GM18868 (cell line): ENCODE measurements around the gene CANX.
A peak's percentile ranks its signal among the peaks of the same experiment; 100 is the strongest.
"Not testable (repeated sequence)": the region's sequence is repeated elsewhere in the genome, so short reads cannot be mapped to it uniquely, and the experiment has no call there.

Source experiments
- ATAC-seq: cut with Tn5 transposase; IDR thresholded peaks from one replicate; pipeline ENCODE4 v1.9.1; 2021; ENCODE audit warnings: mild to moderate bottlenecking, moderate library complexity; ENCODE audit not compliant: unreplicated experiment

The CANX gene

DNA sequence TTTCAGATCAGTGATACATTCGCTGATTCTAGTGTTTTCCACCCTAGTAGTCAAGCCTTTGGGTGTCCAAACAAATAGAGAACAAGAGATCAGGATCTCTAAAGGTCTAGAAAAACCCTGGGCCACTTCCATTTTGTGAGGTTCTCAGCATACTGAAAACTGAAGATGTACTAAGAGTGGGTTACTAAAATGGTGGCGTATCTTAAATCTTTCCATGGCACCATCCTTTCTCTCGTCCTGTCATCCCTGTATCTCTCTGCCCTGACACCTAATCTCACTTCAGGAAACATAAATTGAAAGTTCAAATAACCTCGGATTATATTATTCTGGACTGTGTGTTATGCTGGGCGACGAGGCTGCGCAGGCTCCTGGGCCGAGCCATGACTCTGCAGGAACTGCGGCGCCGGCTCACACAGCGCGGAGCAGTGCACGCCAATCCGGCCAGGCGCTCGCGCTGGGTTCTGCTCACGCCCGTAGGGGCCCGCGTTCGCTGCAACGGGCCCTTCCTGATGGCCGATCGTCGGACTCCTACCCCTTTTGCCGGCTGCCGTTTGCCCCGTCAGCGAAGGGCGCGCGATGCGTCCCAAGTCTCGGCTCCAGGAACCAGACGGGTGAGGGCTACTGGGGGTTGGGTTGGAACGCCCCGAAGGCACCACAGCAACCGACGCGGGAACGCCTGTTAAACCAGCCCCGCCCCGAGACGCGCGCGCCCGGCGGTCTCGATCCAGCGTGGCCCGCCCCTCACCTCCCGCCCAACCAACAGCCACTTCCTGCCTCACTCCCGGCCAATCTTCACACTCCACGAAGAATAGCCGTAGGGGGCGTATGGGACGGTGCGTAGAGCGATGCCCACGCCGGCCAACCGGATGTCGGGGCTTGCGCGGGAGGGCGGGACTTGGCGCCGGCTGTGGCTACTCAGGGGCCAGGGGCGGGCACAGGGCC is 503 bp upstream of the CANX start:
- peak; percentile 86 for ATAC-seq

DNA sequence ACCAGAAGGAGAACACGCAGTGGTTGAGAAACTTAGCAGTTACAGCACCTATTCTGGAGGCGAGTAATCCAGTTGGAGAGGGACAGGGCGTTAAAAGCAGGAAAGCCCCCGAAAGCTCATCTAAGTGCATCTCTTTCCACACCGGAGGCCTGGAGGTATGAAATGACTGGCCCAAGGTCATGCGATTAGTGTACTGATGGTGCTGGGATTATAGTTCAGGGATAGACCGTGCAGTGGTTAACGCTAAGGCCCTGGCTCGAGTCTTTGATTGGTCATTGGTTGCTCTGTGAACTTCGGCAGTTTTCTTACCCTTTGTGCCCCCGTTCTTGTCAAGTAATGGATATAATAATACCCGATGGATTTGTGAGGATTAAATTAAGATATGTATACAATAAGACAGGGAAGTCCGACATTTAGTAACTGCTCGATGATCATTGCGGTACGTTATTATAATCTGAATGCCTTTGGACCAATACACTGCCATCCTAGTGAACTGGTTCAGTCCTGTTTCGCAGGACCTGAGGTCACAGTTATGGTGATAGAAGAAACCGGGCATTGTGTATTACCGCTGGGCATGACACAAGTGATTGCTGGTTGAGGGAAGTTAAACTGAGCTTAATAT is 960 bp downstream of the CANX start:
- ATAC-seq, result no peak

DNA sequence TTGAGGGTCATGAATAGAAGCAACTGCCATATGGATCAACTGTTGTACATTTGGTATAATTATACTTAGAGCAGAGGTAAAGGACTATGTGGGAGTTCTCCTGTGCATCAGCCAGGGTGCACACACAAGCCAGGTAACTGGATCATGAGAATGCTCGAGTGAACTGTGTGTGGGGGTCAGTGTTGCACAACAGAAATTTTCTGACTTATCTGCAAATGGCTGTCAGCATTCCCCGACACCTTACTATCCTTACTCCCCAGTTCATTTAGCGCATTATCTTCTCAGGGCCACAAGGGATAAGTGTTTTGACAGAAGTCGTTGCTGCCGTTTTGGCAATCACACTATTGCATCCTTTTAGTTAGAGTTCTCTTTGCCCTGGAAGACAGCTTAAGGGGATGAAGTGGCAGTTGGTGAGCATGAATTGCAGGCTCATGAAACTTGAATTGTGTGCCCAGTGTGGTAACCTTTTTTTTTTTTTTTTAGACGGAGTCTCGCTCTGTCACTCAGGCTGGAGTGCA is 1.7 kb downstream of the CANX start:
- ATAC-seq, result no peak

DNA sequence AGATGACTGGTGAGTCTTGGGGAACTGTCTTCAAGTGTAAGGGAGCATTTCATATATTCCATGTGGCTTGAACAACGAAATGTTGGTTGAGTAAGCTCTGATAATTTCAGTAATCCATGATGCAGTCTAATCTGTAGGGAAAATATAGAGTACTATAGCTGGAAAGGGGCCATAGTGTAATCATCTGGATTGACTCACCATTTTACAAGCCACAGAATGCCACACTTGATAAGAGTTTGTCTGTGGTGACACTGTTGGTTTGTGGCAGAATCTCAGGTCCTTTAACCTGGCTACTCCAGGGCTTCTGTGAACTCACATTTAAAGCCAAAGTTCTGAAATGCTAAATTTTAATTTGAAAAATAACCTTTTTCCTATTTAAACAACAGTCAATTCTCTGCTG is 17.5 kb downstream of the CANX start:
- ATAC-seq, result no peak

DNA sequence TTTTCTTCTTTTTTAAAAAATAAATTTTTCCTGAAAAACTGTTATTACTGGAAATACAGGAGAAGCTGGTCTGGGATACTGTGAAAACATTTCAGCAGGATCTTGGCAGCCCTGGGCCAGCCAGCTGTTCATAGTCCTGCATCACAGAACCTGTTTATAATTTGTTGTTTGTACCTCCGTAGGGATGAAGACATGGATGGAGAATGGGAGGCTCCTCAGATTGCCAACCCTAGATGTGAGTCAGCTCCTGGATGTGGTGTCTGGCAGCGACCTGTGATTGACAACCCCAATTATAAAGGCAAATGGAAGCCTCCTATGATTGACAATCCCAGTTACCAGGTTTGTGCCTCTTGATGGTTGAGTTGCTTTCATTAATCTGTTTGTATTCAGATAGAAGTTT is 21.5 kb downstream of the CANX start:
- no peak for ATAC-seq

DNA sequence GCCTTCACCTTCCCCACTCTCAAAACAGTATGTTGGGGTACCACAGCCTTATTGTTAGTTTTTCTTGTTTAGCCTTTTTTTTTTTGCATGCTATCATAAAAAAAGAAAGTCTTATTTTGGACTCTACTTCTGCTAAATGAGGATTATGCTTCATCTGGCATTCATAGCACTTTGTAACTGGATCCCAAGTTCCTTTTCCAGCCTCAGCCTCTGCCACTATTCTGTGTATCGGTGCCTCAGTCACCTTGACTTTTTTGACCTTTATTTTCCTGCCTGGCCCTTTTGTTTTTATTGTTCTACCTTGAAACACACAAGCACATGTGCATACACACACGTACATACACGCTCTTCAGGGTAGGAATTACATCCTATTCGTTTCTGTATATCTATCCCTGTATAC is 25.4 kb downstream of the CANX start:
- no peak for ATAC-seq

DNA sequence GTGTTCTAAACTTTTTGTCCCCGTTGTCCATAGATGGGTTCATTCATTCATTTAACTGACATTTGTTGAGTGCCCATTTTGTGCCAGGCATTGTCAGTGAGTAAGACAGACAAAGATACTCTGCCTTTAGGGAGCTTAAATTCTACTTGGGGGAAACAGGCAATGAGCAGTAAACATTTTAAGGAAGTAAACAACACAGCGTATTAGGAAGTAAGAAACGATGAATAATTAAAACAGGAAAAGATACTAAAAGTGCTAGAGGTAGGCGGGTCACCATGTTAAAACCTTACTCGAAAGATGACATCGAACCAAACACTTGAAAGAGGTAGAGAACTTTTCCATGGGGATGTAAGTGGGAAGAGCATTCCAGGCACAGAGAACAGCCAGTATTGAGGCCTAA is 28.3 kb downstream of the CANX start:
- no peak for ATAC-seq

DNA sequence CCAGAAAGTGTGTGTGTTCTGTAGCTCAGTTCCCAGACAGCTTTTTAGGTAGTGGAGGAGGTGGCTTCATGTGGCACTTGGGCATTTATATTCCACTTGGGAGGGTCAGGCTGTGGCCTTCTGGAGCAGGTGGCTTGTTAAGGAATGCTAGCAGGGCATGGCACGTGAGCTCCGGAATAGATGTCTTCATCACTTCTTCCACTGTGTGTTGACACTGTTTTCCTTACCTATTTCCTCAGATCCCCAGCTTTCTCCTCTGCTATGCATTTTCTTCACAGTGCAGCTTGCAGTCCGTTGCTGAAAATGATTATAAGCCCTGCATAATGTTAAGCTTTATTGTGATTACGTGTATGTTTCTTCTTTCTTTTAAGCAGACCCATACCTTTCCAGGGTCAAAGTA is 30.5 kb downstream of the CANX start:
- no peak for ATAC-seq

DNA sequence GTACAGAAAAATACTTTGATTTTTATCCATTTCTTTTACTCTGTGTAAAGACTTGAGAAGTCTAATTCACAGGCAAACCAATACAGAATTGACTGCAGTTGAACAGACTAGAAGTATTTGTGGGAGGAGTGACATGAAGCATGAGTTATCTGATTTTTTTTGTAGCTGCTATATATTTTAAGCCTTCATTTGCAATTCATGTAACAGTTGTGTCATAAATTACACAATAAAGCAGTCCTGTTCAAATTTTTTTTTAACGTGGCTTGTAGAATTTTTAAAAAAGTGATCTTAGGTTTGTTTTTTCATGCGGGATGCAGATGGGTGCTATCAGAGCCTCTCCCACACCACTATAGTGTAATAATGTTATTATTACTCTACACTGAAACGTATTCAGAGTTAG is 31.0 kb downstream of the CANX start:
- no peak for ATAC-seq

DNA sequence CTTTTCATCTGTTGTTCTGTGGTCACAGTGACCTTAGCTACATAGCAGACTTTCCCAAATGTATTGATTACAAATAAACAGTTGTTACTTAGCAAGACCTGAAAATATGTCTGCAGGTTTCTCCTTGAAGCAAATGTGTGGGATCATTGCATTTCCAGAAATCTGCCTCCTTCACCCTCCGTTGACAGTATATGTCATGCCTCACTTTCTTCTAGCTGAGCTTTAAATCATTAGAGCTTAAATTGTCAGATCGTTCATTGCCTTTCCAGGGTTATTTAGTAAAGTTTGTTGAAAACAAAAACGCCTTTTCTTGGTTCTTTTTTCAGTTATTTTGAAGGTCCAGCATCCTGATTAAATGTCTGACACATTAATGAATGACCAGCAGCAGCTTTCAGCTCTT is 31.6 kb downstream of the CANX start:
- no peak for ATAC-seq

DNA sequence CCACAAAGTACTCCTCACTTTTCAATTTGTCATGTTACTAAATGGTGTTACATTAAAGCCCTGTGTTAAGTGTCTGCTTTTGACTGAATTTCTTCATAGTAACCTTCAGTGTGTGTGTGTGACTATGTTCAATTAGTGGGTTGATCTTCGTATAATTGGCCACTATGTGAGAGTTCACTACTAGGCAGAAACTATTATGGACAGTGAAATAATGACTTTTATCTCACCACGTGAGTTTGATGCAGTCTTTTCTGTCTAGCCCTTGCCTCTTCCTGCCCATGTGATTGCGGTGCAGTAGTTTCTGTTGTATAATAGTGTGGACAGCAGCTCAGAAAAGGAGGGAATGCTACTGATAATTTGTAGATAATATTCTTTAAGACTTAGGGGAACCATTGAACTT is 32.1 kb downstream of the CANX start:
- no peak for ATAC-seq

DNA sequence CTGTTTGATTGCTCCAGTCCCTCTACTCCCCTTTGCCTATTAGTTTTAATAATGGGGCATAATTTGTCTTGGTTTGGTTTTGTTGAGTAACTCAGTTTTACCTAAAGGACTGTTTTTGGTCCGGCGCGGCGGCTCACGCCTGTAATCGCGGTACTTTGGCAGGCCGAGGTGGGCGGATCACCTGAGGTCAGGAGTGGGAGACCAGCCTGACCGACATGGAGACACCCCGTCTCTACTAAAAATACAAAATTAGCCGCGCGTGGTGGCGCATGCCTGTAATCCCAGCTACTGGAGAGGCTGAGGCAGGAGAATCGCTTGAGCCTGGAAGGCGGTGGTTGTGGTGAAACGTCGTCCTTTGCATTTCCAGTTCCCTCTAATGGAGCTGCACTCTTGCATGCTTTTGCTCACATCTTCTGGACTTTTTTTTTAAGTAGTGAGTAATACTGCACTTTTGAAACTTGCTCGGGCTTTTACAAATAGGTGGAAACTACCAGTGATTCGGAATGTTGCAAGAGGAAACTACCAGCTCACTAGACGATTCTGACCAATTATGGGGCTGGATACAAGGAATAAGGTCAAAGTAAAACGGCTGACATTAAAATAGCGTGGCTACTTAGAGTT is 33.1 kb downstream of the CANX start:
- ATAC-seq, result peak; percentile 26

DNA sequence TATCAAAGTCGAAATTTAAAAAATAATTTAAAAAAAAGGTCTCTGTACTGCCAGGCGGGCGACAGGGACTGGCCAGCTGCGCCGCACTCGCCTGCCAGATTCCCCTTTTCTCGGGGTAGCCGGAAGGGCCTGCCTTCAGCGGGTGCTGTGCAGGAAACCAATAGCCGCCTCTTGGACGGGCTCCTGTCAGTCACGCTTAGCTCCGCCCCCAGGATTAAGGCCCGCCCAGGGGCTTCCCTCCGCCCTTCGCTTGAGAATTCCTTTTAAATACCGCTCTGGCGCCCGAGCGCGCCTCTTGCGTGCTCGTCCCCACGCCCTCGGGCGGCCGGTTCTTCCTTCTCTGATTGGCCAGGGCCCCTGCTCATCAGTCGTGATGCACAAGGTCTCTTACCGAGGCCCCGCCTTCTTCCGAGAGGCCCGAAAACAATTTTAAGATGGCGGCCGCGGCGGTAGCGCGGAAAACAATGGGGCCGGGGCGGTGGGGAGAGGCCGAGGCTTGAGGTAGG is 33.7 kb downstream of the CANX start, which contains the start of gene MAML1:
Gene MAML1, plus strand, starts transcription at position 411 of the 506 bp plus-strand sequence. CDS start 291 bp downstream, outside the sequence.
- peak; percentile 93 for ATAC-seq

DNA sequence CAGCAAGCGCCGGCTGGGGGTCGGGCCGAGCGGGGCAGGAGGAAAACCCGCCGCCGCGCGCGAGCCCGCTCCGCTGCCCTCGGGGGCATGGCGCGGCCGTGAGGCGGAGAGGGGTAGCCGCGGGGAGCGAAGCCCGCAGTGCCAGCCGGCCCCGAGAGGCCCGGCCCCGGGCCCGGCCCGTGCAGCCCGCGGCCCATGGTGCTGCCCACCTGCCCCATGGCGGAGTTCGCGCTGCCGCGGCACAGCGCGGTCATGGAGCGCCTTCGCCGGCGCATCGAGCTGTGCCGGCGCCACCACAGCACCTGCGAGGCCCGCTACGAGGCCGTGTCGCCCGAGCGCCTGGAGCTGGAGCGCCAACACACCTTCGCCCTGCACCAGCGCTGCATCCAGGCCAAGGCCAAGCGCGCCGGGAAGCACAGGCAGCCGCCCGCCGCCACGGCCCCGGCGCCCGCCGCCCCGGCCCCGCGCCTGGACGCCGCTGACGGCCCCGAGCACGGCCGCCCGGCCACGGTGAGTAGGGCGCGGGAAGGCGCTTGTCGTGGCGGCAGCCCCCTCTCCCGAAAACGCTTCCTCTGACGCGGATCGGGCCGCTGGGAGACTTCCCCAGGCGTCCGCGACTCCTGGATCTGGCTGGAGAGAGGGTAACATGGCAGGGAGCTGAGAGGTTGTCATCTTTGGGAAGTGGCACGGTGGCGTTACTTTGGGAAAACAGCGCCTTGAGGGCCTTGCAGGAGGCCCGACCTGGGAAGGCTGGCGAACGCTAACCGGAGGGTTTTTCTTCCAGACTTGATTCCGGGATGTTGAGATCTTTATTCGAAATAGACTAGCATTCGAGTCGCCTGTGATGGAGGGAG is 34.4 kb downstream of the CANX start:
- ATAC-seq, result peak; percentile 20

DNA sequence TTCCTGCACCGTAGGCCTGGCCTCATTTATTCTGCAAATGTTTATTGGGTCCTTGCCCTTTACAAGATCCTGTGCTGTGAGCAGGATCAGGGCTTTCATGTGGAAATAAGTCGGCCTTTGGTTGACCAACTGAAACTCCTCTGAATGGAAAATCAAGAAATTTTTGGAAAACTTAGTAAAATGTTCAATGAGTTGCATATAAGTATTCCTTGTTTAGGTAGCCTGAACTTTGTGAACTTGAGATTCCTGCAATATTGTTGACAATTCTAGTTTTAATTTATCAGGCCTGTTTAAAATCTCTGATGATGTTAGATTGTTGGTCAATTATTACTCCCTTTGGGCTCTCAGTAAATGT is 35.0 kb downstream of the CANX start:
- no peak for ATAC-seq

DNA sequence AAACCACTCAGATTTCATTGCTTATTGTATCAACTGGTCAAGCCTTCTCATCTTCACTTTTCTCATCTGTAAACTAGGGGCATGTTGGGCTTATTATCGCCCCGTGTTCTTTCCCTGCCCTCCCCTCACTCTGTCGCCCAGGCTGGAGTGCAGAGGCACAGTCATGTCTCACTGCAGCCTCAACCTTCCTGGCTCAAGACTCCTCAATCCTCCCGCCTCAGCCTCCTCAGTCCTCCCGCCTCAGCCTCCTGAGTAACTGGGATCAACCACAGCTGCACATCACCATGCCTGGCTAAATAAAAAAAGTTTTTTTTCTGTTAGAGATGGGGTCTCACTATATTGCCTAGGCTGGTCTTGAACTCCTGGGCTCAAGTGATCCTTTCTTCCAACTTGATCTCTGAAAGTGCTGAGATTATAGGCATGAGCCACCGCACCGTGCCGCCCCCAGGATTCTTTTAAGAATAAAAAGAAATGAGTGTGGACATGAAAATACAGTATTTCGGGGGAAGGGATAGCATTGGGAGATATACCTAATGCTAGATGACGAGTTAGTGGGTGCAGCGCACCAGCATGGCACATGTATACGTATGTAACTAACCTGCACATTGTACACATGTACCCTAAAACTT is 35.9 kb downstream of the CANX start:
- ATAC-seq, result no peak

DNA sequence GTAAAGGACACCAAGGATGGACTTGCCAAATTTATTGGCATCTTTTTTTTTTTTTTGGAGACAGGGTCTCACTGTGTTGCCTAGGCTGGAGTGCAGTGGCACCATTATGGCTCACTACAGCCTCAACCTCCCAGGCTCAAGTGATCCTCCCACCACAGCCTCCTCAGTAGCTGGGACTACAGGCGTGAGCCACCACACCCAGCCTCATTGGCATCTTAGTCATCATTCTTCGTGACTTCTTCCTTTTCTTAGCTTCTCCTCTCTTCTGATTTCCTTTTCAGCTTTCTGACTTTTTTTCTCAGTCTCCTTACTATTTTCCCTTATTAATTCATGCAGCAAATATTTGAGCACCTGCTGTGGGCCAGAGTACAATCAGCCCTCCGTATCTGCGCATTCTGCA is 40.0 kb downstream of the CANX start:
- no peak for ATAC-seq

DNA sequence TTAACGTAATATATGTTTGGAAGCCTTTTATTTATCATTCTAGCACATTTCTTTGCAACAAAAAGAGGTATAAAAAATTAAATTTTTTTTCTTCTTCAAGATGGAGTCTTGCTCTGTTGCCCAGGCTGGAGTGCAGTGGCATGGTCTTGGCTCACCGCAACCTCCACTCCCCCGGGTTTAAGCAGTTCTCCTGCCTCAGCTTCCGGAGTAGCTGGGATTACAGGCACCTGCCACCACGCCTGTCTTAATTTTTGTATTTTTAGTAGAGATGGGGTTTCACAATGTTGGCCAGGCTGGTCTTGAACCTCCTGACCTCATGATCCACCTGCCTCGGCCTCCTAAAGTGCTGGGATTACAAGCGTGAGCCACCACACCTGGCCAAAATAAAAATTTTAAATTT is 45.3 kb downstream of the CANX start:
- not testable (repeated sequence) for ATAC-seq

DNA sequence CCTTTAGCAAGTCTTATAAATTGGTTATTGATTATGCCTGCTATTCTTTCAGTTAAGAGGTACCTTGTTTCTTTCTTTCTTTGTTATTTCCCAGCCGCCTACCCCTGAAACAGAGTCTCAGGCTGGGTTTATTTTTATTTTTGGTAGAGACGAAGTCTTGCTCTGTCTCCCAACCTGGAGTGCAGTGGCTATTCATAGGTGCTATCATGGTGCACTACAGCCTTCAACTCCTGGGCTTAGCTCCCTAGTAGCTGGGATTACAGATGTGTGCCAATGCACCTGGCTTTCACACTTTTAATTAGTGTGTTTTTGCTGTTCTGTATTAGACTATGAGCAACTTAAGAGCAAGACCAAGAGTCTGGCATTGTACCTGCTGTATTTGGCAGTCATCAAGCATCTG is 48.1 kb downstream of the CANX start:
- ATAC-seq, result no peak

DNA sequence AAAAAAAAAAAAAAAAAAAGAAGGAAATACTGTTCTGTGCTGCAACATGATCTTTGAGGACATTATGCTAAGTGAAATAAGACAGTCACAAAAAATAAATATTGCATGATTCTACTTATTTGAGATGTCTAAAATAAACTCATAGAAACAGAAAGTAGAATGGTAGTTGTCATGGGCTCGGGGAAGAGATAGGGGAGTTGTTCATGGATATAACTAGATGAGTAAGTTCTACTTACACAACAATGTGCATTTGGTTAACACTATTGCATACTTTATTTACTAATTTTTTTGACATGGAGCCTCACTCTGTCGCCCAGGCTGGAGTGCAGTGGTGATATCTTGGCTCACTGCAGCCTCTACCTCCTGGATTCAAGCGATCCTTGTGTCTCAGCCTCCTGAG is 49.0 kb downstream of the CANX start:
- ATAC-seq, result no peak
